ENCODE measurements around the gene PRSS53. TPM values are rescaled to one million over a fixed set of nuclear protein-coding genes. Genes with fewer than 3 reads are reported as not detected.
A peak's percentile ranks its signal among the peaks of the same experiment; 100 is the strongest.

The PRSS53 gene
- total and polyA plus RNA-seq, 2 experiments from 2014 or later: 0.36 to 2.7 TPM

GRCh38 chr16:31072540-31073141 lies 16.1 kb downstream of the PRSS53 start:
- no peaks in the 10 kb centered on the region; the same call in 1 of the 2 replicates for H4K20me1 ChIP-seq (replicated peaks; ENCODE audit: insufficient read depth)
- Mint-ChIP-seq H3K27me3 (ENCODE audit: insufficient read depth, low read depth, poor library complexity) (peaks cover 6% of the 10 kb centered on the region), H3K36me3 (ENCODE audit: low read depth) (peaks cover 15% of the 10 kb centered on the region), H3K9me3 (no peaks in the 10 kb centered on the region; the same call in 2 of the 3 replicates), H3K27ac (peak overlapping the region; percentile 96), H3K4me1 (peaks cover 19% of the 10 kb centered on the region), H3K4me3 (peak overlapping the region; percentile 99)
- DNase-seq (ENCODE audit: low spot score) (peak; percentile 30), ATAC-seq (no peak)
- peaks cover 4% of the 10 kb centered on the region; the same call in 1 of the 2 replicates for H3K36me3 ChIP-seq (ENCODE audit: insufficient read depth)
- H3K9me2 ChIP-seq (ENCODE audit: insufficient read depth): no peaks in the 10 kb centered on the region
- no peaks in the 10 kb centered on the region for H3F3A ChIP-seq (replicated peaks; ENCODE audit: low read depth)
- TF ChIP-seq NANOG (IDR thresholded peaks at IDR 0.05; ENCODE audit: borderline replicate concordance) (no peak), STAT1 (IDR thresholded peaks at IDR 0.05; ENCODE audit: unreplicated experiment) (no peak), POLR2AphosphoS5 (IDR thresholded peaks at IDR 0.05; ENCODE audit: low read depth) (no peak), ZNF114 (CRISPR knock-in tag; IDR thresholded peaks at IDR 0.05) (no peak), CREB1 (CRISPR knock-in tag; IDR thresholded peaks at IDR 0.05; ENCODE audit: low read depth) (no peak), JUNB (IDR thresholded peaks at IDR 0.05; ENCODE audit: unreplicated experiment) (no peak), ZNF331 (CRISPR knock-in tag; IDR thresholded peaks at IDR 0.05; ENCODE audit: low read depth) (no peak), EZH2 (IDR thresholded peaks at IDR 0.05; ENCODE audit: low read depth, unreplicated experiment) (no peak), EZH2phosphoT487 (IDR thresholded peaks at IDR 0.05; ENCODE audit: unreplicated experiment) (no peak), CTCF (conservative IDR thresholded peaks at IDR 0.05; ENCODE audit: low read depth in 2 of 2) (no peak)
- TF ChIP-seq, protein P1, sequence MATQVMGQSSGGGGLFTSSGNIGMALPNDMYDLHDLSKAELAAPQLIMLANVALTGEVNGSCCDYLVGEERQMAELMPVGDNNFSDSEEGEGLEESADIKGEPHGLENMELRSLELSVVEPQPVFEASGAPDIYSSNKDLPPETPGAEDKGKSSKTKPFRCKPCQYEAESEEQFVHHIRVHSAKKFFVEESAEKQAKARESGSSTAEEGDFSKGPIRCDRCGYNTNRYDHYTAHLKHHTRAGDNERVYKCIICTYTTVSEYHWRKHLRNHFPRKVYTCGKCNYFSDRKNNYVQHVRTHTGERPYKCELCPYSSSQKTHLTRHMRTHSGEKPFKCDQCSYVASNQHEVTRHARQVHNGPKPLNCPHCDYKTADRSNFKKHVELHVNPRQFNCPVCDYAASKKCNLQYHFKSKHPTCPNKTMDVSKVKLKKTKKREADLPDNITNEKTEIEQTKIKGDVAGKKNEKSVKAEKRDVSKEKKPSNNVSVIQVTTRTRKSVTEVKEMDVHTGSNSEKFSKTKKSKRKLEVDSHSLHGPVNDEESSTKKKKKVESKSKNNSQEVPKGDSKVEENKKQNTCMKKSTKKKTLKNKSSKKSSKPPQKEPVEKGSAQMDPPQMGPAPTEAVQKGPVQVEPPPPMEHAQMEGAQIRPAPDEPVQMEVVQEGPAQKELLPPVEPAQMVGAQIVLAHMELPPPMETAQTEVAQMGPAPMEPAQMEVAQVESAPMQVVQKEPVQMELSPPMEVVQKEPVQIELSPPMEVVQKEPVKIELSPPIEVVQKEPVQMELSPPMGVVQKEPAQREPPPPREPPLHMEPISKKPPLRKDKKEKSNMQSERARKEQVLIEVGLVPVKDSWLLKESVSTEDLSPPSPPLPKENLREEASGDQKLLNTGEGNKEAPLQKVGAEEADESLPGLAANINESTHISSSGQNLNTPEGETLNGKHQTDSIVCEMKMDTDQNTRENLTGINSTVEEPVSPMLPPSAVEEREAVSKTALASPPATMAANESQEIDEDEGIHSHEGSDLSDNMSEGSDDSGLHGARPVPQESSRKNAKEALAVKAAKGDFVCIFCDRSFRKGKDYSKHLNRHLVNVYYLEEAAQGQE (IDR thresholded peaks at IDR 0.05; ENCODE audit: unreplicated experiment): no peak
- TF ChIP-seq, protein P2, sequence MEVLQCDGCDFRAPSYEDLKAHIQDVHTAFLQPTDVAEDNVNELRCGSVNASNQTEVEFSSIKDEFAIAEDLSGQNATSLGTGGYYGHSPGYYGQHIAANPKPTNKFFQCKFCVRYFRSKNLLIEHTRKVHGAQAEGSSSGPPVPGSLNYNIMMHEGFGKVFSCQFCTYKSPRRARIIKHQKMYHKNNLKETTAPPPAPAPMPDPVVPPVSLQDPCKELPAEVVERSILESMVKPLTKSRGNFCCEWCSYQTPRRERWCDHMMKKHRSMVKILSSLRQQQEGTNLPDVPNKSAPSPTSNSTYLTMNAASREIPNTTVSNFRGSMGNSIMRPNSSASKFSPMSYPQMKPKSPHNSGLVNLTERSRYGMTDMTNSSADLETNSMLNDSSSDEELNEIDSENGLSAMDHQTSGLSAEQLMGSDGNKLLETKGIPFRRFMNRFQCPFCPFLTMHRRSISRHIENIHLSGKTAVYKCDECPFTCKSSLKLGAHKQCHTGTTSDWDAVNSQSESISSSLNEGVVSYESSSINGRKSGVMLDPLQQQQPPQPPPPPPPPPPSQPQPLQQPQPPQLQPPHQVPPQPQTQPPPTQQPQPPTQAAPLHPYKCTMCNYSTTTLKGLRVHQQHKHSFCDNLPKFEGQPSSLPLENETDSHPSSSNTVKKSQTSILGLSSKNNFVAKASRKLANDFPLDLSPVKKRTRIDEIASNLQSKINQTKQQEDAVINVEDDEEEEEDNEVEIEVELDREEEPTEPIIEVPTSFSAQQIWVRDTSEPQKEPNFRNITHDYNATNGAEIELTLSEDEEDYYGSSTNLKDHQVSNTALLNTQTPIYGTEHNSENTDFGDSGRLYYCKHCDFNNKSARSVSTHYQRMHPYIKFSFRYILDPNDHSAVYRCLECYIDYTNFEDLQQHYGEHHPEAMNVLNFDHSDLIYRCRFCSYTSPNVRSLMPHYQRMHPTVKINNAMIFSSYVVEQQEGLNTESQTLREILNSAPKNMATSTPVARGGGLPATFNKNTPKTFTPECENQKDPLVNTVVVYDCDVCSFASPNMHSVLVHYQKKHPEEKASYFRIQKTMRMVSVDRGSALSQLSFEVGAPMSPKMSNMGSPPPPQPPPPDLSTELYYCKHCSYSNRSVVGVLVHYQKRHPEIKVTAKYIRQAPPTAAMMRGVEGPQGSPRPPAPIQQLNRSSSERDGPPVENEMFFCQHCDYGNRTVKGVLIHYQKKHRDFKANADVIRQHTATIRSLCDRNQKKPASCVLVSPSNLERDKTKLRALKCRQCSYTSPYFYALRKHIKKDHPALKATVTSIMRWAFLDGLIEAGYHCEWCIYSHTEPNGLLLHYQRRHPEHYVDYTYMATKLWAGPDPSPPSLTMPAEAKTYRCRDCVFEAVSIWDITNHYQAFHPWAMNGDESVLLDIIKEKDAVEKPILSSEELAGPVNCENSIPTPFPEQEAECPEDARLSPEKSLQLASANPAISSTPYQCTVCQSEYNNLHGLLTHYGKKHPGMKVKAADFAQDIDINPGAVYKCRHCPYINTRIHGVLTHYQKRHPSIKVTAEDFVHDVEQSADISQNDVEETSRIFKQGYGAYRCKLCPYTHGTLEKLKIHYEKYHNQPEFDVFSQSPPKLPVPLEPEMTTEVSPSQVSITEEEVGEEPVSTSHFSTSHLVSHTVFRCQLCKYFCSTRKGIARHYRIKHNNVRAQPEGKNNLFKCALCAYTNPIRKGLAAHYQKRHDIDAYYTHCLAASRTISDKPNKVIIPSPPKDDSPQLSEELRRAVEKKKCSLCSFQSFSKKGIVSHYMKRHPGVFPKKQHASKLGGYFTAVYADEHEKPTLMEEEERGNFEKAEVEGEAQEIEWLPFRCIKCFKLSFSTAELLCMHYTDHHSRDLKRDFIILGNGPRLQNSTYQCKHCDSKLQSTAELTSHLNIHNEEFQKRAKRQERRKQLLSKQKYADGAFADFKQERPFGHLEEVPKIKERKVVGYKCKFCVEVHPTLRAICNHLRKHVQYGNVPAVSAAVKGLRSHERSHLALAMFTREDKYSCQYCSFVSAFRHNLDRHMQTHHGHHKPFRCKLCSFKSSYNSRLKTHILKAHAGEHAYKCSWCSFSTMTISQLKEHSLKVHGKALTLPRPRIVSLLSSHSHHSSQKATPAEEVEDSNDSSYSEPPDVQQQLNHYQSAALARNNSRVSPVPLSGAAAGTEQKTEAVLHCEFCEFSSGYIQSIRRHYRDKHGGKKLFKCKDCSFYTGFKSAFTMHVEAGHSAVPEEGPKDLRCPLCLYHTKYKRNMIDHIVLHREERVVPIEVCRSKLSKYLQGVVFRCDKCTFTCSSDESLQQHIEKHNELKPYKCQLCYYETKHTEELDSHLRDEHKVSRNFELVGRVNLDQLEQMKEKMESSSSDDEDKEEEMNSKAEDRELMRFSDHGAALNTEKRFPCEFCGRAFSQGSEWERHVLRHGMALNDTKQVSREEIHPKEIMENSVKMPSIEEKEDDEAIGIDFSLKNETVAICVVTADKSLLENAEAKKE (CRISPR knock-in tag; IDR thresholded peaks at IDR 0.05): no peak
- TF ChIP-seq, protein P3, sequence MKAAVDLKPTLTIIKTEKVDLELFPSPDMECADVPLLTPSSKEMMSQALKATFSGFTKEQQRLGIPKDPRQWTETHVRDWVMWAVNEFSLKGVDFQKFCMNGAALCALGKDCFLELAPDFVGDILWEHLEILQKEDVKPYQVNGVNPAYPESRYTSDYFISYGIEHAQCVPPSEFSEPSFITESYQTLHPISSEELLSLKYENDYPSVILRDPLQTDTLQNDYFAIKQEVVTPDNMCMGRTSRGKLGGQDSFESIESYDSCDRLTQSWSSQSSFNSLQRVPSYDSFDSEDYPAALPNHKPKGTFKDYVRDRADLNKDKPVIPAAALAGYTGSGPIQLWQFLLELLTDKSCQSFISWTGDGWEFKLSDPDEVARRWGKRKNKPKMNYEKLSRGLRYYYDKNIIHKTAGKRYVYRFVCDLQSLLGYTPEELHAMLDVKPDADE (IDR thresholded peaks at IDR 0.05): no peak
- peaks cover 70% of the 10 kb centered on the region for H3K79me2 ChIP-seq (replicated peaks; ENCODE audit: insufficient read depth)
- no peaks in the 10 kb centered on the region for H3K27me3 ChIP-seq (ENCODE audit: insufficient read depth)
- H3K4me3 ChIP-seq: peak overlapping the region; percentile 90
- peaks cover 14% of the 10 kb centered on the region for H3K4me1 ChIP-seq (ENCODE audit: insufficient read depth)
- peak overlapping the region; percentile 84 for H3K4me2 ChIP-seq
- peak overlapping the region; percentile 98 for H2AFZ ChIP-seq
- H3K27ac ChIP-seq (ENCODE audit: low read depth): 0 out of 2 replicates have a peak overlapping the region, but pooled peaks have one; percentile 76
